Measurements from ENCODE around the gene ARHGAP30.
"Not testable (repeated sequence)": the region's sequence is repeated elsewhere in the genome, so short reads cannot be mapped to it uniquely, and the experiment has no call there.

ARHGAP30 gene

GRCh38 chr1:161068306-161069234, 1.1 kb downstream of the ARHGAP30 start:
- DNase-seq, result peak; percentile 73

GRCh38 chr1:161066694-161067093, 3.0 kb downstream of the ARHGAP30 start:
- DNase-seq, result no peak

- not testable (repeated sequence) for DNase-seq
Measured at GRCh38 chr1:161065681-161066080, 4.0 kb downstream of the ARHGAP30 start.

- not testable (repeated sequence) for DNase-seq
Measured at GRCh38 chr1:161063936-161064335, 5.8 kb downstream of the ARHGAP30 start.

- DNase-seq, result no peak
Measured at GRCh38 chr1:161061419-161061818, 8.3 kb downstream of the ARHGAP30 start.

GRCh38 chr1:161059293-161059692, 10.4 kb downstream of the ARHGAP30 start:
- DNase-seq, result no peak

GRCh38 chr1:161054805-161055204, 14.9 kb downstream of the ARHGAP30 start:
- DNase-seq, result no peak

GRCh38 chr1:161054232-161054631, 15.5 kb downstream of the ARHGAP30 start:
- DNase-seq, result no peak

GRCh38 chr1:161052899-161053298, 16.8 kb downstream of the ARHGAP30 start:
- no peak for DNase-seq

GRCh38 chr1:161051219-161051618, 18.5 kb downstream of the ARHGAP30 start:
- no peak for DNase-seq

- DNase-seq, result no peak
Measured at GRCh38 chr1:161048949-161049722, 20.6 kb downstream of the ARHGAP30 start.

- no peak for DNase-seq
Measured at GRCh38 chr1:161047436-161048420, 22.0 kb downstream of the ARHGAP30 start.

GRCh38 chr1:161046605-161047228, 23.0 kb downstream of the ARHGAP30 start:
- no peak for DNase-seq

- peak; percentile 84 for DNase-seq
Measured at GRCh38 chr1:161045736-161046604, 23.7 kb downstream of the ARHGAP30 start, which contains the start of gene USF1. Gene USF1, minus strand, starts transcription at chr1:161045977. Its CDS starts 2,702 bp downstream, at chr1:161043275.

- DNase-seq, result peak; percentile 37
Measured at GRCh38 chr1:161044908-161045735, 24.6 kb downstream of the ARHGAP30 start.

- DNase-seq, result no peak
Measured at GRCh38 chr1:161044535-161044907, 25.2 kb downstream of the ARHGAP30 start.

- DNase-seq, result no peak
Measured at GRCh38 chr1:161039546-161039945, 30.1 kb downstream of the ARHGAP30 start.

GRCh38 chr1:161039154-161039545, 30.5 kb downstream of the ARHGAP30 start:
- no peak for DNase-seq

GRCh38 chr1:161038523-161039153, 31.1 kb downstream of the ARHGAP30 start, which contains the start of gene TSTD1:
Gene TSTD1, minus strand, starts transcription at chr1:161038964. Its CDS starts 75 bp downstream, at chr1:161038889.
- DNase-seq, result peak; percentile 81

Measured in T-helper 9 cell (primary cell).